Lower lobe of right lung (tissue), 2 donors: ENCODE measurements around the gene CFAP20. TPM values are rescaled to one million over a fixed set of nuclear protein-coding genes. Genes with fewer than 3 reads are reported as not detected.
"Not testable (repeated sequence)": the region's sequence is repeated elsewhere in the genome, so short reads cannot be mapped to it uniquely, and the experiment has no call there.

Experiments used
- ATAC-seq, 2 donors: fragments of 200-7000 bp; cut with Tn5 transposase; one replicate each; pipeline ENCODE4 v1.9.1; 2020 to 2022; ENCODE audit warnings: mild to moderate bottlenecking in 2 of 2, moderate library complexity in 2 of 2
- DNase-seq: peaks from one replicate; pipeline ENCODE4 v3.0.0-alpha.2; 2020
- H3K27ac ChIP-seq: fragments of 200-600 bp; one replicate; pipeline ENCODE4 v1.8.0; 2022
- H3K27me3 ChIP-seq: fragments of 200-600 bp; one replicate; pipeline ENCODE4 v1.8.0; 2022; ENCODE audit warnings: low read depth
- H3K36me3 ChIP-seq: fragments of 200-600 bp; one replicate; pipeline ENCODE4 v1.8.0; 2022; ENCODE audit warnings: mild to moderate bottlenecking
- H3K4me1 ChIP-seq: fragments of 200-600 bp; one replicate; pipeline ENCODE4 v1.8.0; 2022
- H3K4me3 ChIP-seq: fragments of 200-600 bp; one replicate; pipeline ENCODE4 v1.8.0; 2022; ENCODE audit warnings: mild to moderate bottlenecking
- H3K9me3 ChIP-seq: fragments of 200-600 bp; one replicate; pipeline ENCODE4 v1.8.0; 2022
- intact Hi-C: fragments of 100-400 bp; cut with DNase I; formaldehyde crosslinking; loops from one replicate; pipeline ENCODE4 v1.11.0; 2022
- total RNA-seq: library from RNA; stranded (reverse); fragmentation: NEBNext Ultra II Directional; extraction: Animal tissue kit (Norgen Biotek cat#: 25700); gene quantifications from one replicate; pipeline ENCODE4 v1.2.1, GENCODE V29; 2021
- TF ChIP-seq, protein P1 (sequence below): fragments of 200-600 bp; IDR thresholded peaks from one replicate; pipeline ENCODE4 v1.8.0; 2022; ENCODE audit warnings: antibody characterized with exemption, mild to moderate bottlenecking
- donor health status: DM: no; HTN: yes; CAD: no; lungs with severe emphysema.

The CFAP20 gene
- total RNA-seq, 1 donor from 2014 or later, result 21.7 TPM

DNA sequence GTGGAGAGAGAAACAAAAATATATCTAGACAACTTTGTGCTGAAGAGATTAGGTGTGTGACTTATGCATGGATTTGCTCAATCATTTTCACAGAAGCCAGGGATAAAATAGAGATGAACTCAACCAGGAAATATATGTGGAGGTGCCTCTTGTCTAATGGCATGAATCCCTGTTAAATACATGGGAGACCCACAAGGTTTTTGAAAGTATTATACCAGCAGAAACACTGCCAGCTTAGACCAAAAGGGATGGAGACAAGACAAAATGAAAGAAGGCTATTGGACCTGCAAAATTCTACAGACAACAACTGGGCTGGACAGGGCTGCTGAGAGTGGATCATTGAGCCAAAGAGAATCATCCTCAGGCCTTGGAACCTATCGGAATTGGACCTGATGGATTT is 52.7 kb downstream of the CFAP20 start:
- Histone ChIP-seq H3K4me1 (peaks cover 8% of the 10 kb centered on the region), H3K36me3 (no peaks in the 10 kb centered on the region), H3K9me3 (no peaks in the 10 kb centered on the region), H3K4me3 (no peak overlapping the region), H3K27ac (no peak overlapping the region), H3K27me3 (no peaks in the 10 kb centered on the region)
- ATAC-seq (no peak), DNase-seq (no peak)
- TF ChIP-seq, protein P1, sequence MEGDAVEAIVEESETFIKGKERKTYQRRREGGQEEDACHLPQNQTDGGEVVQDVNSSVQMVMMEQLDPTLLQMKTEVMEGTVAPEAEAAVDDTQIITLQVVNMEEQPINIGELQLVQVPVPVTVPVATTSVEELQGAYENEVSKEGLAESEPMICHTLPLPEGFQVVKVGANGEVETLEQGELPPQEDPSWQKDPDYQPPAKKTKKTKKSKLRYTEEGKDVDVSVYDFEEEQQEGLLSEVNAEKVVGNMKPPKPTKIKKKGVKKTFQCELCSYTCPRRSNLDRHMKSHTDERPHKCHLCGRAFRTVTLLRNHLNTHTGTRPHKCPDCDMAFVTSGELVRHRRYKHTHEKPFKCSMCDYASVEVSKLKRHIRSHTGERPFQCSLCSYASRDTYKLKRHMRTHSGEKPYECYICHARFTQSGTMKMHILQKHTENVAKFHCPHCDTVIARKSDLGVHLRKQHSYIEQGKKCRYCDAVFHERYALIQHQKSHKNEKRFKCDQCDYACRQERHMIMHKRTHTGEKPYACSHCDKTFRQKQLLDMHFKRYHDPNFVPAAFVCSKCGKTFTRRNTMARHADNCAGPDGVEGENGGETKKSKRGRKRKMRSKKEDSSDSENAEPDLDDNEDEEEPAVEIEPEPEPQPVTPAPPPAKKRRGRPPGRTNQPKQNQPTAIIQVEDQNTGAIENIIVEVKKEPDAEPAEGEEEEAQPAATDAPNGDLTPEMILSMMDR, result no peak
- intact Hi-C loops, result no loop called here

DNA sequence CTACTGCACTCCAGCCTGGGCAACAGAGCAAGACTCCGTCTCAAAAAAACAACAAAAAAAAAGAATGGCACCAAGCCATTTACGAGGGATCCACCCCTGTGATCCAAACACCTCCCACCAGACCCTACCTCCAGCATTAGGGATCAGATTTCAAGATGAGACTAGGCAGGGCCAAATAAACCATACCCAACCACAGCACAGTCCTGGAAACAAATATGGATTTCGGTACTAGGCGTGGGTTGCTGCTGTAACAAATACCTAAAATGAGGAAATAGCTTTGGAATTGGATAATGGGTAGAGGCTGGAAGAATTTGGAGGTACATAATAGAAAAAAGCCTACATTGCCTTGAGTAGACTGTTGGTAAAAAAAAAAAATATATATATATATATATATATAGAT is 54.5 kb downstream of the CFAP20 start:
- Histone ChIP-seq H3K36me3 (no peaks in the 10 kb centered on the region), H3K27ac (no peak overlapping the region), H3K27me3 (no peaks in the 10 kb centered on the region), H3K4me3 (no peak overlapping the region), H3K9me3 (no peaks in the 10 kb centered on the region), H3K4me1 (no peaks in the 10 kb centered on the region)
- intact Hi-C loops, result no loop called here
- DNase-seq, result no peak
- no peak for ATAC-seq
- TF ChIP-seq, protein P1, result no peak

DNA sequence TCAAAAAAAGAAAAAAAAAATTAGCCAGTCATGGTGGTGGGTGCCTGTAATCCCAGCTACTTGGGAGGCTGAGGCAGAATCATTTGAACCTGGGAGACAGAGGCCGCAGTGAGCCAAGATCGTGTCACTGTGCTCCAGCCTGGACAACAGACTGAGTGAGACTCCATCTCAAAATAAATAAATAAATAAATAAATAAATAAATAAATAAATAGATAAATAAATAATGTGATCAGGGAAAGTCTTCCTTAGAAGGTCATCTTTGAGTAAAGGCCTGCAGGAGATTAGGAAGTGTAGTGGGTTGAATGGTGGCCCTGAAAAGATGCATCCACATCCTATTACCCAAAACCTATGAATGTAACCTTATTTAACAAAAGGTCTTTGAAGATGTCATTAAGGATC is 56.1 kb downstream of the CFAP20 start:
- H3K27me3 ChIP-seq, H3K36me3 ChIP-seq, H3K4me3 ChIP-seq, H3K4me1 ChIP-seq, DNase-seq, H3K9me3 ChIP-seq, ATAC-seq, H3K27ac ChIP-seq, intact Hi-C loops: not testable (repeated sequence)

DNA sequence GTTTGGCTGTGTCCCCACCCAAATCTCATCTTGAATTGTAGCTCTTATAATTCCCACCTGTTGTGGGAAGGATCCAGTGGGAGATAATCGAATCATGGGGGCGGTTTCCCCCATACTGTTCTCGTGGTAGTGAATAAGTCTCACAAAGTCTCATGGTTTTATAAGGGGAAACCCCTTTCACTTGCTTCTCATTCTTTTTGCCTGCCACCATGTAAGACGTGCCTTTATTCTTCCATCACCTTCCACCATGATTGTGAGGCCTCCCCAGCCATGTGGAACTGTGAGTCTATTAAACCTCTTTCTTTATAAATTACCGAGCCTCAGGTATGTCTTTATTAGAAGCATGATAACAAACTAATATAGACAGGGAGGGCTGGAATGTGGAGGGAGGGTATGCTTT is 57.0 kb downstream of the CFAP20 start:
- H3K4me1 ChIP-seq, H3K36me3 ChIP-seq, DNase-seq, intact Hi-C loops, H3K27ac ChIP-seq, H3K27me3 ChIP-seq, H3K9me3 ChIP-seq, ATAC-seq, H3K4me3 ChIP-seq: not testable (repeated sequence)

DNA sequence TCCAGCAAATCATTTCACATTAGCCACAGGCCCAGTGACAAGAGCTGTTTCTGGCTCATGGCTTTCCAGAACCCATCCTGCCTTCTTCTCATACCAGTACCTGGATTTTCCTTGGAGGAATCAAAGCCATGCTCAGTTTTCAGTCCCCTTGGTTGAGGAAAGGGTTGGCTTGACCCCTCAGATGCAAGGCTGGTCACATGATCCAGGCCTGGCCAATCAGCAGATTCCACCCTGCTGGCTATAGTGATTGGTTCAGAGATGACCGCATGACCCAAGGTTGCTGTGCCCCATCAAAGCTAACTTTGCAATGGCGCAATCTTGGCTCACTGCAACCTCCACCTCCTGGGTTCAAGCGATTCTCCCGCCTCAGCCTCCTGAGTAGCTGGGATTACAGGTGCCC is 58.6 kb downstream of the CFAP20 start:
- intact Hi-C loops, result no loop called here
- DNase-seq (no peak), ATAC-seq (no peak)
- TF ChIP-seq, protein P1, result no peak
- Histone ChIP-seq H3K27me3 (no peaks in the 10 kb centered on the region), H3K27ac (no peak overlapping the region), H3K36me3 (no peaks in the 10 kb centered on the region), H3K4me3 (no peak overlapping the region), H3K4me1 (no peaks in the 10 kb centered on the region), H3K9me3 (no peaks in the 10 kb centered on the region)

Other genes starting within 250 kb of the CFAP20 start
- gene CNGB1, start 158.3 kb downstream of the CFAP20 start, total RNA-seq, result 0.35 TPM
- 11.0 TPM for gene ZNF319, start 128.7 kb downstream of the CFAP20 start, total RNA-seq
- 39.9 TPM for gene USB1, start 128.0 kb downstream of the CFAP20 start, total RNA-seq
- 21.5 TPM for gene MMP15, start 103.6 kb downstream of the CFAP20 start, total RNA-seq
- 72.1 TPM for gene CSNK2A2, start 68.7 kb upstream of the CFAP20 start, total RNA-seq
- not detected for gene PRSS54, start 165.6 kb upstream of the CFAP20 start, total RNA-seq